HPDE6-E6E7 (cell line): ENCODE results near the gene ASCL4.

Experiments
- DNase-seq: peaks from one replicate; pipeline ENCODE4 v3.0.0; 2011; ENCODE audit warnings: missing footprints; ENCODE audit errors: extremely low spot score

Gene ASCL4

DNA sequence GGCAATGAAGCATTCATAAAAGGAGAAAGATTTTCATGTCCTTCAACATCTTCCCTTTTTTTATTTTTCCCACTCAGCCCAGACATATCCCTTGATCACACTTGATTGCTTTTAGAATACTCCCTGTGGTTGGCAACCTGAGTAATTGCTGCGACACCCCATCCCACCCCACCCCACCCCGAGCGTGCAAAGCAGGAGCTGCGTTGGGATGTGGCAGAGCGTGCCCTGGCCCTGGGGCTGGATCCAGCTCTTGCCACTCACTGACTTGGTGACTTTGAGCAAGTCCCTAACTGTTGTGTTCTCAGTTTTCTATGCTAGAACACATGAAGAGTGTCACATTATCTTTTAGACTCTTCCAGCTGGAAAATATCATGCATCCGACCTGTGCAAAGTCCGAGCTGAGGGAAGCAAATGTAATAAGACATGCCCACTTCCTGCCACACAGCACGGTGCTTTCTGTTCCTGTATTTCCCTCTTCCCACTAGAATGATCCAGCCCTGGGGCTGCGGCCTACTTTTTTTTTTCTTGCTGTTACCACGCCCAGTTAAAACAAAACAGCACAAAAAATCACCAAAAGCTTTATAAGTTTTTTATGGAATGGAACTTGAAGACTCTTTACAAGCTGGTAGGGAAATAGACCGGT, 4.0 kb downstream of the ASCL4 start:
- no peak for DNase-seq

DNA sequence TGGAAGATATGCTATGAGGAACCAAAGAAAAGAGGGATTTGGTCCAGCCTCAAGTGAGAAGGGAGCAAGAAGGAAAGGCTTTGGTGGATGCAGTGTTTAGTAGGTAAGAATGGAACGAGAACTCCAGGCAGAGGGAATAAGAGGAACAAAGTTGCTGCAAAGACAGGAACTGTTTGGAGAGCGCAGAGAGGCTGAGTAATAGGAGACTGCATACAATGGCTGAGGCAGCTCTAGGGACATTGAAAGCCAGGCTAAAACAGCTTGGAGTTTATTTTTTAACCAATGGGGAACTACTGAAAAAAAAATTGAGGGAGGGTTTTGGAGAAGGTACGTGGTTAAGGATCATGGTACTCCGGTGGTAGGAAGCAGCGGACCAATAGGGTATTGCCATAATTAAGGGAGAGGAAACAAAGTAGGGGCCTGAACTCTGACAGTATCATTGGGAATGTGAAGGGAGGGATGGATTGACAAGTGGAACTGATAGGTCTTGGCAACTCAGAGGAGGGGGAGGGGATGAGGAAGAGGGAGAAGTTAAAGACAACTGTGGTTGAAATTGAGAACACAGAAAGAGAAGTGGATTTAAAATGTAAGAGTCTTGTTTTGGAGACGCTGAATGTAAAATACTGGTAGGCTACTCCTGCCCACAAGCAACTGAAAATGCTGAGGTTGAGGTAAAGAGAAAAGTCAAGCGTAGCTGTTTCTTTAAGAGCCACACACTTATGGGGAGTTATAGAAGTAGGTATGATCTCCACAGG, 4.8 kb downstream of the ASCL4 start:
- DNase-seq, result no peak

DNA sequence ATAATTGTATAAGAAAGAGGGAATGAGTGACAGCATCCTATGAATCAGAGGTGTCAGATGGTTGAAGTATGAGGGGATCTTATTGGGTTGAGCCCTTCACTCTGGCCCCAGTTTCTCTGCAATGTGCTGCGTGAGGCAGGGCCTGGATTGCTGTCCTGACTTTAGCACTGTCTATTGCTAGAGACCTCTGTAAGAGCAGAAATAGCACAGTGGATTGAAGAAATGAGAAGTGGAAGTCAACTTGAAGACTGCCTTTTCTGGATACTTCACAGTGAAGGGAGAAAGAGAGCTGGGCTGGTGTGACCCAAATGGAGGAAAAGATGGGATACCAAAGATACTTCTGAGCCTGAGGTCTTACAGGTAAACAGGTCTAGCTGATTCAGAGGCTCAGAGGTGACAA, 5.8 kb downstream of the ASCL4 start:
- DNase-seq, result no peak

DNA sequence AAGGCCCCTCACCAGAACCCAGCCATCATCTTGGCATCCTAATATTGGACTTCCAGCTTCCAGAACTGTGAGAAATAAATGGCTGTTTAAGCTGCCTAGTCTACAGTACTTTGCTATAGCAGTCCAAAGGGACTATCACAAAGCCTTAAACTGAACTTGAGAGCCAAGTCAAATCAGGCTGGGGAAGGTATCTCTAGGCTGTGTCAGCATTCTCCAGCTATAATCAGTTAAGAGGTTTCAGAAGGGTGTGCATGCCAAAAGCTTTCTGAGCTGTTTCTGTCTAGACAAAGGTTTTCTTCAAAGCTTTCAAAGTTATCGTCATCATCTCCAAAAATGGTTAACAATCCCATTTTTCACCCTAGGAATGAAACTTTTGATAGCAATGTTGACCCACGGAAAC, 7.6 kb downstream of the ASCL4 start:
- no peak for DNase-seq

DNA sequence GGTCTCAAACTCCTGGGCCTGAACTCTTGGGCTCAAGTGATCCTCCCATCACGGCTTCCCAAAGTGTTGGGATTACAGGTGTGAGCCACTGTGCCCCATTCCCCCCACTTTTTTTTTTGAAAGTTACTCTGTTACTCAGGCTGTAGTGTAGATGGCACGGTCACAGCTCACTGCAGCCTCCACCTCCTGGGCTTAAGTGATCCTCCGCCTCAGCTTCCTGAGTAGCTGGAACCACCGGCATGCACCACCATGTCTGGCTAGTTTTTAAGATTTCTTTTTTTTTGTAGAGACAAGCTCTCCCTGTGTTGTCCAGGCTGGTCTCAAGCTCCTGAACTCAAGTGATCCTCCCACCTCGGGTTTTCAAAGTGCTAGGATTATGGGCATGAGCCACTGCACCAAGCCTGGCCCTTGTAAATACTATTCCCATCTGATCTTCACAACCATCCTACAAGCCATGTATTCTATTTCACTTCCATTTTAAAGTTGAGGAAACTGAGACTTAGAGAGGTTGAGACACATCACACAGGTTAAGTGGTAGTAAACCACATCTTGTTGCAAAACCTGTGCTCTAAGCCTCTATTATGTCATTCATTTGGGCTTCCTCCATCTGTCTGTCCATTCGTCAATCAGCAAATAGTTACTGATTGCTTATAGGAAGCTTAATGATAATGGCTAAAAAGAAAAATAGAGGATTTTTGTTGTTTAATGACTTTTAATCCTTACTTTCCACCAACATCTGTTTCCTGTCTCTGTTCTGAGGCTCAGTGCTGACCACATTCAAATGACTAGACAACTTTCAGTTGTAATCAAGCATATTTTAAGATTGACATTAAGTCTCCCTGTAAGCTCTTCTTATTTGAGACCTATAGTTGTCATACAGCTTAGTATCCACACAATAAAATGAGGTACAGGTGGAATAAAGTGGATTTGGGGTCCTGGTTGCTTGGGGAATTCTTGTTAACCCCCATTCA, 9.2 kb downstream of the ASCL4 start:
- DNase-seq, result no peak

DNA sequence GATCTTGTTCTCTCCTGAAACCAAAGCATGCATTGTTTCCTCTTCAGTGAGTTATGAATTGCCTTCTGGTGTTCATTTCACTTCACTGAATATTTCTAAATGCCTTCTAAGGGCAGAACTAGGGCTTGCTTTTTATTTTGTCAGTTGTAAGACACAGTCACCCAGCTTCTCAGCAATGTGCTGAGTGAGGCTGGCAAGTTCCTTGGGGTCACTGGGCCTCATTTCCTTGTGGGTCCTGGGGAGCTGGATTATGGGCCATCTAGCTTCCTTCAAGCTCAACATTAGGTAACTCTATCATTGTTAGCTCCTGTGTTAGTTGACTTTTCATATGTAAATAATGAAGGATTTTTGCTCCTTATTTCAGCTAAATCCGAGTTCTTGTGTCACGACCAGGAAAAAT, 13.8 kb downstream of the ASCL4 start:
- no peak for DNase-seq

DNA sequence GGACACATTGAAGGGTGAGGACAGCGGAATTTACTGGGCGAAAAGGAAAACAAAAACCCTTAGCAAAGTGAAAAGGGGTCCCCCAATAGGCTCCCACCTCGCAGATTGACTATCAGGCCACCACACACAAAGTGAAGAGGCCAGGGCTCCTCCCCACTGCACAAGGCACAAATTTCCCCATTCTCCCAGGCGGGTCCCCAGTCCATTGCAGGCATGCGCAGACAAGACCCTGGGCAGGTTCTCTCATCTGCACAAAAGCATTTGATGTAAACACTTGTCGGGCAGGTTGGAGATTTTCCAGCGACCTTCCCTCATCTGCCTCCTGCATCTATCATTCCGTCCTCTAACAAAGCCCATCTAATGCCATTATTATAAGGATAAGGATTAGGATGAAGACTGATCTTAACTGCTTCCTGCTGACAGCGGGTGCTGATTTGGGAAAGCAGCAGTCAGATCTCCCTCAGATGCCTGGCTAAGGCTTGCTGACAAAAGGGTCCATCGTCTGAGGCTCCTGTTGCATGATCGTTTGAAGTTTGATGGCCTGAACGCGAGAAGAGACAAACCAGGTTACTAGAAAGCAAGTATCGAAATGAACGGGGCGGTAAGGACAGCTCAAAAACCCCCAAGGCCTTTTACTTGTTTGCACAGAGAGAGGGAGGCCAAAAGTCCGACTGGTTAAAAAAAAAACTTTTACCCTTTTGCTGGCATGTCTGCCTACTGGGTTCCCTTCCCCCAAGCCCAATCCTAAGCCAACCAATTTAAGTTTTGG, 14.4 kb downstream of the ASCL4 start:
- DNase-seq, result no peak

GRCh38 chr12:107791465-107792089, 17.1 kb downstream of the ASCL4 start:
- DNase-seq, result no peak

GRCh38 chr12:107794451-107794850, 19.9 kb downstream of the ASCL4 start:
- DNase-seq, result no peak

DNA sequence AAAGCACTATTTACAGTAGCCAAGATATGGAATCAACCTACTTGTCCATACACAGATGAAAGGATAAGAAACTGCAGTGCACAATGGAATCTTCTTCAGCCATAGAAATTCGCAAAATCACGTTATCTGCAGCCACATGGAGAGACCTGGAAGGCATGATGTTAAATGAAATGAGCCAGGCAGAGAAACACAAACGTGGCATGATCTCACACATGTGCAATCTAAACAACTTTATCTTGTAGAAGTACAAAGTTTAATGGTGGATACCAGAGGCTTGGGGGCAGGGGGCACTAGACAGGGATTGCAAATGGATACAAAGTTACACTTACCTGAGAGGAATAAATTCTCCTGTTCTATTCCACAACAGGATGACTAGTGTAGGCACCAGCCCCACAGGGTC, 24.1 kb downstream of the ASCL4 start:
- DNase-seq, result no peak

- no peak for DNase-seq
Measured at GRCh38 chr12:107801150-107801549, 26.6 kb downstream of the ASCL4 start.

DNA sequence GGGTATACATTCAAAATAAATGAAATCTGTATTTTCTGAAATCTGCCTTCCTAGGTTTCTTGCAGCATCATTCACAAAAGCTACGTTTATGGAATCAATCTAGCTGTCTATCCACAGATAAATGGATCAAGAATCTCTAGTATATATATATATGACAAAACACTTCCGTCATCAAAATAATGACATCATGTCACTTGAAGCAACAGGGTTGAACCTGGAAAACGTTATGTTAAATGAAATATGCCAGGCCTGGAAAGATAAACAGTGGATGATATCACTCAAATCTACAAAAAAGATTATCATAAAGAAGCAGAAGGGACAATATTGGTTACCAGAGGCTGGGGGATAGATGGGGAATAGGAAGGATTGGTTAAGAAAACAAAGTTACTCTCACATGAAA, 28.6 kb downstream of the ASCL4 start:
- DNase-seq, result no peak

- DNase-seq, result no peak
Measured at GRCh38 chr12:107805488-107806180, 31.1 kb downstream of the ASCL4 start.

GRCh38 chr12:107807471-107808150, 33.1 kb downstream of the ASCL4 start:
- no peak for DNase-seq

DNA sequence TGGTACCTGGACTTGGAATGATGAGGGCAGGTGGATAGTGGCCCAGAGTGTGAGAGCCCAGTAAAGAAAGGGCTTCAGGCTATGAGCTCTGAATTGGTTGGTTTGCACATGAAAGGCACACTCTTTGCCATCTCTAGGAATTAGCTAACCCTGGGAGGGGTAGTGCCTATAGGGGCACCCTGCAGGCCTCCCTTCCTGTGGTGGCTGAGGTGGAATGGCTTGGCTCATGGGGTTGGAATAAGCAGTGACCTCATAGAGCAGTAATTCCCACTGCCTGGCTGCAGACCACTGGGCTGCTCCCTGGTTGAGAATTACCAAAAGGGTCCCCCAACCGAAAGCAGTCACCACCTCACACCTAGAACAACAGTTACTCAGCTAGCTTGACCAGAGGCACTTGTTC, 42.7 kb downstream of the ASCL4 start:
- DNase-seq, result no peak

DNA sequence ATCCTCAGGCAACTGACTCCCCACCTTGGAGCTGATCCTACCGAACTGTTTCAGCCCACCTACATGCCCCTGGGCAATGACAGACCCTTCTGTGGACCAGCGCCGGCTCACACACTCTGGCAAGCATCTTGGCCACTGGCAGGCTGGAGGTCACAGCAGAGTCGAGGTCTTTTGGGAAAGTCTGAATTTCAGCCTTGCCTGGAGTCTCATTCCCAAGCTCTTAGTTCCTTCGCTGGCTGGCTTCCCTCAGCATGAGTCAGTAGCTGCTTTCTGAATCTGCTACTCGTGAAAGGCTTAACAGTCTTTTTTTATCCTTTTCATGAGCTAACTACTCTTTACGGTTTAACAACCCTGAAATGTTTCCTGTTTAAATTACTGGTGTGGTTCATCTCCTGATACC, 44.5 kb downstream of the ASCL4 start:
- no peak for DNase-seq

DNA sequence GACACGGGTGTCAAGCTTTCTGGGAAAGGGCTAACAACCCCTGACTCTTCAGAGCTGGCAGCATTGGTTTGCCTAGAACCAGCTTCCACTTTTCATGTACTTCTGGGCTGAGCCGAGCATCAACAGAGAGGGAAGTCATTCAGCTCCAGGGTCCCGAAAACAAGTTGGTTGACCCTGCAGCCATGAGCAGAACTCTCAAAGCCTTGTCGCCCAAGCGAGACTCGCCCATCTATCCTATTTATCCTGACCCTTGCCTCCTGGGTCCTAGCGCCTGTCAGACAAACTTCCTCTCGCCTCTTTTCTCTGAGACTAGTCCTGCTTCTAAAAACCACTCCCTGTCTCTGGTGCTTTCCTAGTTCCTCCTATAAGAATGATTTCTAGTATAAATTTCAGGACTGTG, 47.9 kb downstream of the ASCL4 start:
- DNase-seq, result no peak
